Measurements from ENCODE around the gene ADARB2. TPM values are rescaled to one million over a fixed set of nuclear protein-coding genes. Genes with fewer than 3 reads are reported as not detected.

ADARB2 gene
- total RNA-seq, 3 donors from 2014 or later (not counting 1 experiment from before 2014, with no cell fraction given), result 0.27 to 0.78 (median 0.40) TPM

DNA sequence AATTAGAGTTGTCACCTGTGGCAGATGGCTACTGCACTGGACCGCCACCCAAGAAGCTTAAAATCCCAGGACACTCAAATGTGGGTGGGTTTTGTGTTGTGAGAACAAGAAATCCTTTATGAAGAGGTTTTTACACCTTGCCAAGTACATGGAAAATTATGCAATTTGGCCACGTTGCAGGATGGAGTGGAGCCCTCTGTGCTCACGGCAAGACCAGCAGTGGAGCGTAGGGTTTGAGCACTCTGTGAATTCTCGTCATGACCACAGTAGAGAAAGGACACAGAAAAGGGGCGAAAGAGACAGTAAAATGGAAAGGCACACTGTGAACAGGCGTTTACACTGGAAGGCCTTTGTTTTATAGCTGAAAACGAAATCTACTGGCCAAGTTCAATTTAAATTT, 222.6 kb downstream of the ADARB2 start:
- Mint-ChIP-seq H3K4me3 (no peak overlapping the region), H3K36me3 (no peaks in the 10 kb centered on the region), H3K9me3 (peaks cover 0 to 2% of the 10 kb centered on the region in 2 donors), H3K4me1 (no peaks in the 10 kb centered on the region), H3K27me3 (ENCODE audit: low read depth in 2 of 2) (peaks cover 0 to 4% of the 10 kb centered on the region in 2 donors), H3K27ac (no peak overlapping the region)
- Histone ChIP-seq H3K36me3 (ENCODE audit: control insufficient read depth, insufficient read depth, low read length) (no peaks in the 10 kb centered on the region), H3K9me3 (ENCODE audit: control insufficient read depth, insufficient read depth, low read length) (no peaks in the 10 kb centered on the region), H3K27me3 (ENCODE audit: control insufficient read depth, insufficient read depth, low read length) (no peaks in the 10 kb centered on the region), H3K4me3 (ENCODE audit: low read length) (no peak overlapping the region), H3K27ac (ENCODE audit: low read length) (no peak overlapping the region), H3K4me1 (ENCODE audit: control insufficient read depth, insufficient read depth, low read length) (no peaks in the 10 kb centered on the region)
- TF ChIP-seq, protein P1, sequence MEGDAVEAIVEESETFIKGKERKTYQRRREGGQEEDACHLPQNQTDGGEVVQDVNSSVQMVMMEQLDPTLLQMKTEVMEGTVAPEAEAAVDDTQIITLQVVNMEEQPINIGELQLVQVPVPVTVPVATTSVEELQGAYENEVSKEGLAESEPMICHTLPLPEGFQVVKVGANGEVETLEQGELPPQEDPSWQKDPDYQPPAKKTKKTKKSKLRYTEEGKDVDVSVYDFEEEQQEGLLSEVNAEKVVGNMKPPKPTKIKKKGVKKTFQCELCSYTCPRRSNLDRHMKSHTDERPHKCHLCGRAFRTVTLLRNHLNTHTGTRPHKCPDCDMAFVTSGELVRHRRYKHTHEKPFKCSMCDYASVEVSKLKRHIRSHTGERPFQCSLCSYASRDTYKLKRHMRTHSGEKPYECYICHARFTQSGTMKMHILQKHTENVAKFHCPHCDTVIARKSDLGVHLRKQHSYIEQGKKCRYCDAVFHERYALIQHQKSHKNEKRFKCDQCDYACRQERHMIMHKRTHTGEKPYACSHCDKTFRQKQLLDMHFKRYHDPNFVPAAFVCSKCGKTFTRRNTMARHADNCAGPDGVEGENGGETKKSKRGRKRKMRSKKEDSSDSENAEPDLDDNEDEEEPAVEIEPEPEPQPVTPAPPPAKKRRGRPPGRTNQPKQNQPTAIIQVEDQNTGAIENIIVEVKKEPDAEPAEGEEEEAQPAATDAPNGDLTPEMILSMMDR (IDR thresholded peaks at IDR 0.05), result no peak
- no peak for ATAC-seq
- no peak for DNase-seq
- intact Hi-C loops (cut with micrococcal nuclease), result no loop called here
- 77% methylated on average over 8 of the region's 8 CpGs for WGBS (ENCODE audit: insufficient coverage)

DNA sequence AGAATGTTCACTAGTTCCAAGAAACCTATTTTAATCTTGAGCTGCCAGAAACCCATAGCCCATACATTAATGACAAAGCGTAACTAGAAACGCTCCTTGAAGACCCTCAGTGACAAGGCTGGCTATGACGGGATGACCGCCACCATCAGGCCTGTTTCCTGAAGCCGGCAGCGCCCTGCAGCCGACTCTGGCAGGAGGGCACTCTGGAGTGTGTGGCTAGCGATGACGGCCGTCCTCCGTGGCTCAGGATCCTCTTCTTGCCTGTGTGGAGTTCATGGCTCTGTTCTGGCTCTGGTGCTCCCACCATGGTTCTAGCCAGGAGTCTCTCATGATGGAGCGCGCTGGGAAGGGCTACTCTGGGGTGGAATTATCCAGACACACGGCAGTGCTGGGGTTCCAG, 224.1 kb downstream of the ADARB2 start:
- Histone ChIP-seq H3K4me3 (ENCODE audit: low read length) (no peak overlapping the region), H3K27me3 (ENCODE audit: control insufficient read depth, insufficient read depth, low read length) (no peaks in the 10 kb centered on the region), H3K27ac (ENCODE audit: low read length) (no peak overlapping the region), H3K4me1 (ENCODE audit: control insufficient read depth, insufficient read depth, low read length) (no peaks in the 10 kb centered on the region), H3K9me3 (ENCODE audit: control insufficient read depth, insufficient read depth, low read length) (no peaks in the 10 kb centered on the region), H3K36me3 (ENCODE audit: control insufficient read depth, insufficient read depth, low read length) (no peaks in the 10 kb centered on the region)
- no peaks in the 10 kb centered on the region for H3K36me3 Mint-ChIP-seq
- no peak for DNase-seq
- intact Hi-C loops (cut with micrococcal nuclease), result no loop called here
- H3K4me1 Mint-ChIP-seq, result no peaks in the 10 kb centered on the region
- peaks cover 0 to 2% of the 10 kb centered on the region in 2 donors for H3K9me3 Mint-ChIP-seq
- H3K4me3 Mint-ChIP-seq, result no peak overlapping the region
- TF ChIP-seq, protein P1 (IDR thresholded peaks at IDR 0.05), result no peak
- WGBS (ENCODE audit: insufficient coverage), result 91% methylated on average over 14 of the region's 14 CpGs
- ATAC-seq, result no peak
- H3K27me3 Mint-ChIP-seq (ENCODE audit: low read depth in 2 of 2), result peaks cover 0 to 4% of the 10 kb centered on the region in 2 donors
- no peak overlapping the region for H3K27ac Mint-ChIP-seq

DNA sequence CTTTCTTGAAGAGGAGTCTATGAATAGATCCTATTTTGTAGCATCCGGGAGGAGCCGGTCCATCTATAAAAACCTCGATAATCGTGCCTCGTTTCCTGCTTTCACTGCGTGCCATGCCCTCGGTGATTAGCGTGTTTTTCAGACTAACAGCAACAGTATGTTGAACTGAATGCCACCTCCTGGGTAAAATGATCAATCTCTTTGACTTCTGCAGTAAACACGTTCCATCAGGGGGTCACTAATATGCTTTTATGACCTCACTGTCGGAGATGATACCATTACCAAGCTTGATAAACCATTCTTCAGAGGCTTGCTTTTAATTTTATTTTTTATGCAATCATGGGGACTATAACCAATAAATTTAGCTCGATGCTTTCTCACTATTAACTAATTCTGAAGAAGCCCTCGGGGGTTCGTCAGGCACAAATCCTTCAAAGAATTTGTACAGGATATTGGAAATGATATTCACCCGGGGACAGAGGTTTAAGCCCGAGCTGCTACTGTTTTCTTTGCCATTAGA, 228.3 kb downstream of the ADARB2 start:
- Histone ChIP-seq H3K4me3 (ENCODE audit: low read length) (no peak overlapping the region), H3K36me3 (ENCODE audit: control insufficient read depth, insufficient read depth, low read length) (no peaks in the 10 kb centered on the region), H3K27me3 (ENCODE audit: control insufficient read depth, insufficient read depth, low read length) (no peaks in the 10 kb centered on the region), H3K27ac (ENCODE audit: low read length) (no peak overlapping the region), H3K9me3 (ENCODE audit: control insufficient read depth, insufficient read depth, low read length) (no peaks in the 10 kb centered on the region), H3K4me1 (ENCODE audit: control insufficient read depth, insufficient read depth, low read length) (no peaks in the 10 kb centered on the region)
- Mint-ChIP-seq H3K4me3 (no peak overlapping the region), H3K9me3 (peaks cover 0 to 6% of the 10 kb centered on the region in 2 donors), H3K27me3 (ENCODE audit: low read depth in 2 of 2) (no peaks in the 10 kb centered on the region), H3K36me3 (no peaks in the 10 kb centered on the region), H3K4me1 (no peaks in the 10 kb centered on the region), H3K27ac (no peak overlapping the region)
- TF ChIP-seq, protein P1 (IDR thresholded peaks at IDR 0.05), result no peak
- 77% methylated on average over 14 of the region's 15 CpGs for WGBS (ENCODE audit: insufficient coverage)
- intact Hi-C loops (cut with micrococcal nuclease), result no loop called here
- ATAC-seq, result no peak
- DNase-seq, result no peak

DNA sequence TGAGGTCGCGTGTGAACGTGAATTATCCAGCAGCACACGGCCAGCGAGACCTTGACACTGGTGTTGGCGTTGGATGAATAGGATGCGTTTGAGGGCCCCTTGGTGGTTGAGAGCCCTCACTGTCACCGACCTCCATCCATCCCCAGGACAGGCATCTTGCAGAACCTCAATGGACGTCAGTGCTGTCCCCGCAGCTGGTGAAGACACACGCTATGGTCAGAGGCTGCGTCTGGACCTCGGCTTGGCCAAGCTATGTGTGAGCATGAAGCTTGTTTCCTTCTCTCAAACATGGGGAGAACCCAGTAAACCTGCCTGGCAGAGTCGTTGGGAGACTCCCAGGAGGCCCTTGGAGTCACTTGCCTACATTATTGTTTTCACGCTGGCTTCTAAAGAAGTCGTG, 229.2 kb downstream of the ADARB2 start:
- TF ChIP-seq, protein P1 (IDR thresholded peaks at IDR 0.05), result no peak
- 92% methylated on average over 16 of the region's 16 CpGs for WGBS (ENCODE audit: insufficient coverage)
- Mint-ChIP-seq H3K4me1 (no peaks in the 10 kb centered on the region), H3K4me3 (no peak overlapping the region), H3K27ac (no peak overlapping the region), H3K9me3 (peaks cover 0 to 6% of the 10 kb centered on the region in 2 donors), H3K36me3 (no peaks in the 10 kb centered on the region), H3K27me3 (ENCODE audit: low read depth in 2 of 2) (no peaks in the 10 kb centered on the region)
- H3K36me3 ChIP-seq (ENCODE audit: control insufficient read depth, insufficient read depth, low read length), result no peaks in the 10 kb centered on the region
- no peak for DNase-seq
- no peaks in the 10 kb centered on the region for H3K4me1 ChIP-seq (ENCODE audit: control insufficient read depth, insufficient read depth, low read length)
- no peaks in the 10 kb centered on the region for H3K27me3 ChIP-seq (ENCODE audit: control insufficient read depth, insufficient read depth, low read length)
- no peak overlapping the region for H3K4me3 ChIP-seq (ENCODE audit: low read length)
- intact Hi-C loops (cut with micrococcal nuclease), result no loop called here
- no peak overlapping the region for H3K27ac ChIP-seq (ENCODE audit: low read length)
- no peak for ATAC-seq
- no peaks in the 10 kb centered on the region for H3K9me3 ChIP-seq (ENCODE audit: control insufficient read depth, insufficient read depth, low read length)
